ENCODE data around the gene TRAF7. TPM values are rescaled to one million over a fixed set of nuclear protein-coding genes. Genes with fewer than 3 reads are reported as not detected.
"Not testable (repeated sequence)": the region's sequence is repeated elsewhere in the genome, so short reads cannot be mapped to it uniquely, and the experiment has no call there.

Gene TRAF7
- total and polyA plus RNA-seq, 2 donors, result 22.3 to 23.9 TPM

DNA sequence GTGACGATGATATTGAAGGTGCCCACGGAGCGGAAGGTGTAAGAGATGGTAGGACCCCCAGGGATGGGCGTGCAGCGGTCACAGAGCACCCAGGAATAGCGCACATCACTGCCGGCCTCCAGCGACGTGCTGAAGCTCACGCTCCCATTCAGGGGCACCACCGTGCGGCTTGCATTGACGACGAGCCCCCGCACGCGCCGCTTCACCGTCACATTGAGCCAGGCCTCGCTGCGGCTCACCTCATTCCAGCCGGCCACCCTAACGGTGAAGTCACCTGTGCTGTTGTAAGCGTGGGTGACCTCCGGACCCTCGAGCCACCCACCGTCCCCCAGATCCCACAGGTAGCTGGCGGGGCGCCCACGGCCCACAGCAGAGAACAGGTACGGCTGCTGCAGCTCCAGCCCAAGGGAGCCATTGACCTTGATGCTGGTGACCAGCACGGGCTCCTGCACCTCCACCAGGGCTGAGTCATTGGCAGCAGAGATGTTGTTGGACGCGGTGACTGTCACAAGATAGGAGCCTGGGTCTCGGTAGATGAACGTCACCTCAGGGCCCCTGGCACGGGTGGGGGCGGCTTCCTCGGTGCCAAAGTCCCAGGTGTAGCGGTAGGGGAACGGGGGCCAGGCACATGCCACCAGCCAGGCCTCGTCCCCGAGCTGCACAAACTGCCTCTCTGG lies 45.1 kb upstream of the TRAF7 start:
- not testable (repeated sequence) for H3K27ac ChIP-seq (ENCODE audit: low read depth in 1 of 2, low read length in 1 of 2); H3K9me3 ChIP-seq (ENCODE audit: control insufficient read depth in 2 of 2, insufficient read depth in 1 of 2, low read length in 1 of 2); DNase-seq (ENCODE audit: low read depth in 6 of 9, low spot score in 9 of 9); H3K4me3 ChIP-seq (ENCODE audit: low read length in 2 of 2); H3K27me3 ChIP-seq (ENCODE audit: control insufficient read depth in 2 of 2, insufficient read depth in 1 of 2, low read length in 1 of 2); H3K4me1 ChIP-seq (ENCODE audit: control insufficient read depth in 2 of 2, insufficient read depth in 2 of 2, low read length in 2 of 2)
- WGBS, result 98% methylated on average over 43 of the region's 43 CpGs
- peaks cover 9 to 62% of the 10 kb centered on the region in 2 donors for H3K36me3 ChIP-seq (ENCODE audit: control insufficient read depth in 2 of 2, insufficient read depth in 2 of 2, low read length in 1 of 2)

DNA sequence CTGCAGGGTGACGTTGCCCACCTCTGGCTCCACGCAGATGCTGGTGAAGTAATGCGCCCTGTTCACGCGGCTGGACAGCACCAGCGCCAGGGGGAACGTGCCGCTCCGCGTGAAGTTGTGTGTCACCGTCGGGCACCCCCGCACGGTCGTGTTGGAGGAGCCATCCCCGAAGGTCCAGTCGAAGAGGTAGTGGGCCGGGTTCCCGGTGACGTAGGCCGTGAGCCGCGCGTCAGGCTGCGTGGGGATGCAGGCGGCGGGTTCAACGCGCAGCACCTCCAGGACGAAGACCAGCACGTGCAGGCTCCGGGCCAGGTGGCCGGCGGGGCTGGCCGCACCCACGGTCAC lies 44.6 kb upstream of the TRAF7 start:
- 99% methylated on average over 36 of the region's 36 CpGs for WGBS
- H3K36me3 ChIP-seq (ENCODE audit: control insufficient read depth in 2 of 2, insufficient read depth in 2 of 2, low read length in 1 of 2), result peaks cover 9 to 58% of the 10 kb centered on the region in 2 donors
- H3K27me3 ChIP-seq (ENCODE audit: control insufficient read depth in 2 of 2, insufficient read depth in 1 of 2, low read length in 1 of 2); H3K4me1 ChIP-seq (ENCODE audit: control insufficient read depth in 2 of 2, insufficient read depth in 2 of 2, low read length in 2 of 2); H3K27ac ChIP-seq (ENCODE audit: low read depth in 1 of 2, low read length in 1 of 2); DNase-seq (ENCODE audit: low read depth in 6 of 9, low spot score in 9 of 9); H3K4me3 ChIP-seq (ENCODE audit: low read length in 2 of 2); H3K9me3 ChIP-seq (ENCODE audit: control insufficient read depth in 2 of 2, insufficient read depth in 1 of 2, low read length in 1 of 2): not testable (repeated sequence)

DNA sequence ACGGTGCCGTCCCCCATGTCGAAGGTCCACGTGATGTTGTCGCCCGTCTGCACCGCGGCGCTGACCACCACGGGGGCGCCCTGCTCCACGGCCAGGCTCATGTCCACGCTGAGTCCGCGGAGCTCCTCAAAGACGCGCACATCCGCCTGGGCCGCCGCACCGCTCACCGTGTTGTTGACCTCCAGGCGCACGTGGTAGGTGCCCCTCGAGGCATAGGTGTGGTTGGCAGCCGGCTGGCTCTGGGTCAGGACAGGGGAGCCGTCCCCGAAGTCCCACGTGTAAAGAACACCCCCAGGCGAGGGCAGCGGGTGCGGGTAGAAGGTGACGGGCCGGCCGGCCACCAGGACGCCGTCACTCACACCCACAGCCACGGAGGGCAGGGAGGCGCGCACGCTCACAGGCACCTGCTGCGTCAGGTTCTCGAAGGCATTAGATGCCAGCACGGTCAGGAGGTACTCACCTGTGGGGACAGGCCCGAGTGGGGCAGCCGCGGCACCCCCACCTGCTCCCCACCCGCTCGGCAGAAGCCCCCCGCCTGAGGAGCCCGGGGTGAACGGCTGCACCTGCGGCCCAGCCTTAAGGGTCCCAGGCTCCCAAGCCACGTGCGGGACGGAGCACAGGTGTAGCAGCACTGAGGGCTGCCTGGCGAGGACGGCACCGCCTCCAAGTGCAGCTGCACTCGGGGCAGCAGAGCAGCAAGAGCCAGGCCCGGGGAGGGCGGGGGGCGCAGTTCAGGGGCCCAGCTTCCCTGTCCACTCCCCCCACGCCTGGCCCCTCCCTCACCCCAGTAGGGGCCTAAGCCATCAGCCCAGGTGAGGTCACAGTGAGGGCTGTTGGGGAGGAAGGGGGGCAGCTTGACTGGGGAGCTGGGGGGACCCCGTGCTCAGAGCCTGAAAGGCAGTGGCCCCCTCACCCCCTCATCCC lies 43.9 kb upstream of the TRAF7 start:
- DNase-seq (ENCODE audit: low read depth in 6 of 9, low spot score in 9 of 9); H3K4me3 ChIP-seq (ENCODE audit: low read length in 2 of 2): not testable (repeated sequence)
- WGBS, result 98% methylated on average over 65 of the region's 65 CpGs

DNA sequence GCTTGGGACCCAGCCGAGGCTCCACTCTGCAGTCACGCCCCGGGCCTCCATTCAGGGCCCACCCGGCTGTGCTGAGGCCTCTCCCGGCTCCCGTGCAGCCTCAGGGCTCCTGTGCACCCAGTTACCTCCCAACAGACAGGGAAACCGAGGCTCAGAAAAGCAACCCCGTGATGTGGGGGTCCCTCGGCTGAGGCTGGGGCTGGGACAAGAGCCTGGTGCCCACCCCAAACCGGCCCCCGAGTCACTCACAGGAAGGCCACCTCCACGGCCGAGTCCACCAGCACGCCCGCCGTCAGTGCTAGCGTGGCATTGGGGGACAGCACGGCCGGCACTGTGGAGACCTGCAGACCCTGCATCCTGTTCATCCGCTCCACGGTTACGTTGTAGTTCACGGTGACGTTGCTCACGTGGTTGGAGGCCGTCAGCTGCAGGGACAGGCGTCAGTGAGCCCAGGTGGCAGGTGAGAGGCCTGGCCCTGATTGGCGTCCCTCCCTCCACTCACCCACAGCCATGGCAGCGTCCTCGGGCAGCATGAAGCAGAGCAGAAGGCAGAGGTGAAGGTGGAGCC lies 43.0 kb upstream of the TRAF7 start:
- H3K27ac ChIP-seq (ENCODE audit: low read depth in 1 of 2, low read length in 1 of 2); H3K4me1 ChIP-seq (ENCODE audit: control insufficient read depth in 2 of 2, insufficient read depth in 2 of 2, low read length in 2 of 2); H3K9me3 ChIP-seq (ENCODE audit: control insufficient read depth in 2 of 2, insufficient read depth in 1 of 2, low read length in 1 of 2); DNase-seq (ENCODE audit: low read depth in 6 of 9, low spot score in 9 of 9); H3K4me3 ChIP-seq (ENCODE audit: low read length in 2 of 2); H3K27me3 ChIP-seq (ENCODE audit: control insufficient read depth in 2 of 2, insufficient read depth in 1 of 2, low read length in 1 of 2): not testable (repeated sequence)
- WGBS, result 96% methylated on average over 30 of the region's 30 CpGs
- H3K36me3 ChIP-seq (ENCODE audit: control insufficient read depth in 2 of 2, insufficient read depth in 2 of 2, low read length in 1 of 2), result peaks cover 9 to 51% of the 10 kb centered on the region in 2 donors

More for the DNA sequence above, 43.9 kb upstream of the TRAF7 start:
- H3K9me3 ChIP-seq (ENCODE audit: control insufficient read depth in 2 of 2, insufficient read depth in 1 of 2, low read length in 1 of 2); H3K4me1 ChIP-seq (ENCODE audit: control insufficient read depth in 2 of 2, insufficient read depth in 2 of 2, low read length in 2 of 2); H3K27me3 ChIP-seq (ENCODE audit: control insufficient read depth in 2 of 2, insufficient read depth in 1 of 2, low read length in 1 of 2); H3K27ac ChIP-seq (ENCODE audit: low read depth in 1 of 2, low read length in 1 of 2): not testable (repeated sequence)
- H3K36me3 ChIP-seq (ENCODE audit: control insufficient read depth in 2 of 2, insufficient read depth in 2 of 2, low read length in 1 of 2), result peaks cover 9 to 58% of the 10 kb centered on the region in 2 donors

DNA sequence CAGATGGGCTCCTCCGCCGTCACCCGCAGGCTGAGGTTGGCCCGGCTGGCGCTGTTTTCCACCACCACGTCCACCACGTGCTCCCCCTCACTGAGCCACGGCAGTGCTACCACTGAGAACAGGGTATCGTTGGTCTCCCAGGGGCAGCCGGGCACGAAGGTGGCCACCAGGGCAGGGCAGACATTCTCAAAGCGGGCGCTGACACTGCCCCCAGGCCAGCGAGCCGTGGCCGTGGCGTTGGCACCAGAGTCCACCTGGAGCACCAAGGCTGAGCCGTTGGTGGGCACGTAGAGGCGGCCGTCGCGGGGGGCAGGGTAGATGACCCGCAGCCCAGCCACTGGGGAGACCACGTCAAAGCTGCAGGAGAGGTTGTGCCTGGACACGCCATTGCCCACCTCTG lies 41.4 kb upstream of the TRAF7 start:
- not testable (repeated sequence) for H3K27ac ChIP-seq (ENCODE audit: low read depth in 1 of 2, low read length in 1 of 2); H3K4me3 ChIP-seq (ENCODE audit: low read length in 2 of 2); H3K4me1 ChIP-seq (ENCODE audit: control insufficient read depth in 2 of 2, insufficient read depth in 2 of 2, low read length in 2 of 2); DNase-seq (ENCODE audit: low read depth in 6 of 9, low spot score in 9 of 9); H3K27me3 ChIP-seq (ENCODE audit: control insufficient read depth in 2 of 2, insufficient read depth in 1 of 2, low read length in 1 of 2); H3K9me3 ChIP-seq (ENCODE audit: control insufficient read depth in 2 of 2, insufficient read depth in 1 of 2, low read length in 1 of 2)
- WGBS, result 98% methylated on average over 26 of the region's 26 CpGs
- H3K36me3 ChIP-seq (ENCODE audit: control insufficient read depth in 2 of 2, insufficient read depth in 2 of 2, low read length in 1 of 2), result peaks cover 6 to 36% of the 10 kb centered on the region in 2 donors

DNA sequence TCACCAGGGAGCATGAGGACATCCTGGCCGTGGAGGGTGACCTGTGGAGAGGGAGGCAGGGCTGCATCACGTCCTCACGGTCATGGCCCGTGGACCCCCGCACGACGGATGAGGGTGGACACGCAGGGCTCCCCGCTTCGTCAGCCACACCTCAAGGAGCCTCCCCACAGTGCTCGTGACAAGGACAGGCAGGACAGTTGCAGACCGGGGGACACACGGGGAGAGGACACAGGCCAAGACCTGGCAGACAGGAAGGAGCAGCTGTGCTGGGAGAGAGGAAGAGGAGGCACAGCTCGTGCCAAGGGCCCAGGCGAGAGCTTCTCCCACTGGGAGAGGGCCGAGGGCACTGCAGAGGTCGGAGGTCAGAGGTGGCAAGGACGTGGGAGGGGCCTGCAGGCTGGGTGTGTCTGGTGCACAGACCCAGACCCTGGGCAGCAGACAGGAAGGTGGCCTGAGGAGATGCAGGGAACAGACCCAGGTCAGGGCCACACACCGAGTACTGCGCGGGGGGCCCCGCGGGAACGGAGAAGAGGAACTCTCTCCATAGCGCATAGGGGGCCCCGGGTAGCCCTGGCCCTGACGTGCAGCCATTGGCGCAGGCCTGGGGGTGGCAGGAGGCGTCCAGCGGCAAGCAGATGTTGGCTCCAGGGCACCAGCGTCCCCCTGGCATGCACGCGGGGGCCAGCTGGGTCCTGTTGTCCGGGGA lies 40.5 kb upstream of the TRAF7 start:
- not testable (repeated sequence) for DNase-seq (ENCODE audit: low read depth in 6 of 9, low spot score in 9 of 9)
- 97% methylated on average over 31 of the region's 34 CpGs for WGBS
- H3K36me3 ChIP-seq (ENCODE audit: control insufficient read depth in 2 of 2, insufficient read depth in 2 of 2, low read length in 1 of 2), result peaks cover 3 to 30% of the 10 kb centered on the region in 2 donors

DNA sequence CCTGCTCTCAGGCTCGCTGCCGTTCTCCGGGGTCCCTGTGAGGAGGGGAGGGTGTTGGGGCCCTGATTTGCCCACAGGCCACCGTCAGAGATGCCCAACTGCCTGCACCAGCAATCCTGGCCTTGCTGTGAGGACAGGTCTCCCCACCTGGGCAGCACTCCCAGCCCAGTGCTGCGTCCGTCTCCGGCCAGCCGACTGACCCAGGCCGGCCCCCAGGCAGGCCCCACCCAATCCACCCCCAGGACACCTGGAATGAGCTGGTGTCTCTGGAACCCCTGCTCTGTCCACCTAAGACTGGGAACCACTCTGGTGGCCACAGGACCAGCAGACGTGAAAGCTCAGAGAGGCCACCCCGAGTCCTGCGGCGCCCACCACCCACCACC lies 40.0 kb upstream of the TRAF7 start:
- Histone ChIP-seq H3K4me1 (ENCODE audit: control insufficient read depth in 2 of 2, insufficient read depth in 2 of 2, low read length in 2 of 2) (no peaks in the 10 kb centered on the region), H3K9me3 (ENCODE audit: control insufficient read depth in 2 of 2, insufficient read depth in 1 of 2, low read length in 1 of 2) (no peaks in the 10 kb centered on the region), H3K36me3 (ENCODE audit: control insufficient read depth in 2 of 2, insufficient read depth in 2 of 2, low read length in 1 of 2) (peaks cover 3 to 25% of the 10 kb centered on the region in 2 donors), H3K4me3 (ENCODE audit: low read length in 2 of 2) (no peak overlapping the region), H3K27ac (ENCODE audit: low read depth in 1 of 2, low read length in 1 of 2) (no peak overlapping the region), H3K27me3 (ENCODE audit: control insufficient read depth in 2 of 2, insufficient read depth in 1 of 2, low read length in 1 of 2) (no peaks in the 10 kb centered on the region)
- 98% methylated on average over 13 of the region's 13 CpGs for WGBS
- DNase-seq (ENCODE audit: low read depth in 6 of 9, low spot score in 9 of 9), result no peak

More for the DNA sequence above, 40.5 kb upstream of the TRAF7 start:
- not testable (repeated sequence) for H3K27ac ChIP-seq (ENCODE audit: low read depth in 1 of 2, low read length in 1 of 2); H3K4me1 ChIP-seq (ENCODE audit: control insufficient read depth in 2 of 2, insufficient read depth in 2 of 2, low read length in 2 of 2); H3K4me3 ChIP-seq (ENCODE audit: low read length in 2 of 2); H3K27me3 ChIP-seq (ENCODE audit: control insufficient read depth in 2 of 2, insufficient read depth in 1 of 2, low read length in 1 of 2); H3K9me3 ChIP-seq (ENCODE audit: control insufficient read depth in 2 of 2, insufficient read depth in 1 of 2, low read length in 1 of 2)

DNA sequence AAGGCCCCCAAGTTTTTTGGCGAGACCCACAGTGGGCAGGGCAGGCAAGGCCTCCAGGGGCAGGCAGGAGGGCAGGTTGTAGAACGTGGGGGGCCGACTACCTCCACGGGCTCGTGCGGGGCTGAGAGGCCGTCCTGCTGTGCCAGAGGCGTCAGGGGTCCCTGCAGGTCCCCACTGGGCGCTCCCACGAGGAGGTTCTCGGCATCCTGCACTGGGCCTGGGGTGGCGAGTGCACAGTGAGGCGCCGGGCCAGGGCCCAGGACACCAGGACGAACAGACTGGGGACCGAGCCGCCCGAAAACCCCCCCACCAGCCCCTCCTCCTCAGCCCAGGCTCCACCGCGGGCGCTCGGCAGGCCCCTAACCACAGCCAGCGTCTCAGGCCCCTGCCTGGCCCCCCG lies 39.2 kb upstream of the TRAF7 start:
- peaks cover 0 to 16% of the 10 kb centered on the region in 2 donors for H3K36me3 ChIP-seq (ENCODE audit: control insufficient read depth in 2 of 2, insufficient read depth in 2 of 2, low read length in 1 of 2)
- not testable (repeated sequence) for H3K27me3 ChIP-seq (ENCODE audit: control insufficient read depth in 2 of 2, insufficient read depth in 1 of 2, low read length in 1 of 2); H3K4me1 ChIP-seq (ENCODE audit: control insufficient read depth in 2 of 2, insufficient read depth in 2 of 2, low read length in 2 of 2); H3K27ac ChIP-seq (ENCODE audit: low read depth in 1 of 2, low read length in 1 of 2); H3K4me3 ChIP-seq (ENCODE audit: low read length in 2 of 2); H3K9me3 ChIP-seq (ENCODE audit: control insufficient read depth in 2 of 2, insufficient read depth in 1 of 2, low read length in 1 of 2); DNase-seq (ENCODE audit: low read depth in 6 of 9, low spot score in 9 of 9)
- 98% methylated on average over 24 of the region's 24 CpGs for WGBS

DNA sequence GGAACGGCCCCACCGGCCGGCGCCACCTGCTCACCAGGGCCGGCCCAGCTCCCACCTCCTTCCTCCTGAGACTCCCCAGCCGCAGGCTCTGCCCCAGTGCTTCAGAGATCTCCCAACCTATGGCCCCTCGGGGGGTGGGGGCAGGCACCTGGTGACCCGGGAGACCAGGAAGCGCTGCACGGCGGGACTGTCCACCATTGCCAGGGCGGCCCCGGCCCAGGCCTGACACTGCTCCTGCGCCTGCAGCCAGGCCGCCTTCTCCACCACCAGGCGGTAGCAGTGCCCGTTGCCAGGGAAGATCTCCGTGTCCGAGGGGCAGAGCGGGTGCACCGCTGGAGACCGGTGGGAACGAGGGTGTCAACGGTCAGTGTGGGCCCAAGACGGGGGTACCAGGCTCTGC lies 38.2 kb upstream of the TRAF7 start:
- H3K4me3 ChIP-seq (ENCODE audit: low read length in 2 of 2); DNase-seq (ENCODE audit: low read depth in 6 of 9, low spot score in 9 of 9); H3K36me3 ChIP-seq (ENCODE audit: control insufficient read depth in 2 of 2, insufficient read depth in 2 of 2, low read length in 1 of 2); H3K9me3 ChIP-seq (ENCODE audit: control insufficient read depth in 2 of 2, insufficient read depth in 1 of 2, low read length in 1 of 2); H3K27ac ChIP-seq (ENCODE audit: low read depth in 1 of 2, low read length in 1 of 2); H3K27me3 ChIP-seq (ENCODE audit: control insufficient read depth in 2 of 2, insufficient read depth in 1 of 2, low read length in 1 of 2); H3K4me1 ChIP-seq (ENCODE audit: control insufficient read depth in 2 of 2, insufficient read depth in 2 of 2, low read length in 2 of 2): not testable (repeated sequence)
- WGBS, result 97% methylated on average over 24 of the region's 25 CpGs

All from thymus (tissue), 11 donors.